ENCODE data around the gene TPI1. TPM values are rescaled to one million over a fixed set of nuclear protein-coding genes. Genes with fewer than 3 reads are reported as not detected.

Gene TPI1
- polyA plus RNA-seq, 3 donors = 446 to 839 (median 764) TPM

GRCh38 chr12:6883252-6883651, 15.9 kb downstream of the TPI1 start:
- Histone ChIP-seq H3K9me3 (replicated peaks in 1 of 2; ENCODE audit: control insufficient read depth in 1 of 2, insufficient read depth in 1 of 2, low read length in 2 of 2) (no peaks in the 10 kb centered on the region), H2AFZ (ENCODE audit: insufficient read depth, low read depth, low read length, poor library complexity, severe bottlenecking) (no peak overlapping the region), H3K27me3 (ENCODE audit: control insufficient read depth in 2 of 2, insufficient read depth in 2 of 2, low read length in 2 of 2) (no peaks in the 10 kb centered on the region), H3K4me1 (ENCODE audit: control insufficient read depth in 1 of 2, insufficient read depth in 2 of 2, low read length in 2 of 2) (peaks cover 27 to 31% of the 10 kb centered on the region in 2 donors), H3K79me2 (ENCODE audit: insufficient read depth, low read length) (peaks cover 2% of the 10 kb centered on the region), H3K27ac (ENCODE audit: low read depth in 1 of 2, low read length in 2 of 2) (no peak overlapping the region), H3K4me3 (replicated peaks in 1 of 3; ENCODE audit: low read depth in 2 of 3, low read length in 3 of 3) (no peak overlapping the region), H3K36me3 (replicated peaks in 1 of 2; ENCODE audit: control insufficient read depth in 1 of 2, insufficient read depth in 2 of 2, low read length in 2 of 2) (peaks cover 13 to 33% of the 10 kb centered on the region in 2 donors), H3K9ac (ENCODE audit: insufficient read depth, low read length, poor library complexity, severe bottlenecking) (no peak overlapping the region), H4K20me1 (ENCODE audit: insufficient read depth, low read length) (no peaks in the 10 kb centered on the region), H3K4me2 (replicated peaks; ENCODE audit: extremely low read depth, low read length, poor library complexity, severe bottlenecking) (no peak overlapping the region)
- Mint-ChIP-seq H3K36me3 (peaks cover 28 to 31% of the 10 kb centered on the region in 2 donors), H3K27ac (no peak overlapping the region), H3K27me3 (ENCODE audit: low read depth in 3 of 3) (peaks cover 0 to 1% (median 0%) of the 10 kb centered on the region in 3 donors), H3K4me1 (peaks cover 24% of the 10 kb centered on the region), H3K4me3 (no peak overlapping the region), H3K9me3 (no peaks in the 10 kb centered on the region)
- no peak for DNase-seq
- intact Hi-C loops (cut with micrococcal nuclease) = no loop called here
- no peak for TF ChIP-seq CTCF (IDR thresholded peaks at IDR 0.05)
- 98% methylated on average over 4 of the region's 5 CpGs for WGBS (ENCODE audit: insufficient coverage)

GRCh38 chr12:6883683-6884082, 16.4 kb downstream of the TPI1 start:
- peaks cover 28 to 31% of the 10 kb centered on the region in 2 donors for H3K36me3 Mint-ChIP-seq
- H3K27me3 ChIP-seq (ENCODE audit: control insufficient read depth in 2 of 2, insufficient read depth in 2 of 2, low read length in 2 of 2) = no peaks in the 10 kb centered on the region
- H2AFZ ChIP-seq (ENCODE audit: insufficient read depth, low read depth, low read length, poor library complexity, severe bottlenecking) = no peak overlapping the region
- H3K79me2 ChIP-seq (ENCODE audit: insufficient read depth, low read length) = peaks cover 4% of the 10 kb centered on the region
- intact Hi-C loops (cut with micrococcal nuclease) = no loop called here
- peaks cover 28 to 33% of the 10 kb centered on the region in 2 donors for H3K4me1 ChIP-seq (ENCODE audit: control insufficient read depth in 1 of 2, insufficient read depth in 2 of 2, low read length in 2 of 2)
- no peaks in the 10 kb centered on the region for H3K9me3 Mint-ChIP-seq
- no peak overlapping the region for H3K4me3 ChIP-seq (replicated peaks in 1 of 3; ENCODE audit: low read depth in 2 of 3, low read length in 3 of 3)
- H3K27ac ChIP-seq (ENCODE audit: low read depth in 1 of 2, low read length in 2 of 2) = no peak overlapping the region
- H3K9ac ChIP-seq (ENCODE audit: insufficient read depth, low read length, poor library complexity, severe bottlenecking) = no peak overlapping the region
- peak overlapping the region in 2 of 7 donors; percentile 54 to 70 for H3K27ac Mint-ChIP-seq
- no peak overlapping the region for H3K4me3 Mint-ChIP-seq
- no peak overlapping the region for H3K4me2 ChIP-seq (replicated peaks; ENCODE audit: extremely low read depth, low read length, poor library complexity, severe bottlenecking)
- DNase-seq = no peak
- TF ChIP-seq CTCF (IDR thresholded peaks at IDR 0.05) = no peak
- peaks cover 0 to 1% (median 0%) of the 10 kb centered on the region in 3 donors for H3K27me3 Mint-ChIP-seq (ENCODE audit: low read depth in 3 of 3)
- H3K9me3 ChIP-seq (replicated peaks in 1 of 2; ENCODE audit: control insufficient read depth in 1 of 2, insufficient read depth in 1 of 2, low read length in 2 of 2) = no peaks in the 10 kb centered on the region
- peaks cover 28% of the 10 kb centered on the region for H3K4me1 Mint-ChIP-seq
- H4K20me1 ChIP-seq (ENCODE audit: insufficient read depth, low read length) = no peaks in the 10 kb centered on the region
- WGBS (ENCODE audit: insufficient coverage) = over 99% methylated on average over 11 of the region's 11 CpGs
- peaks cover 13 to 33% of the 10 kb centered on the region in 2 donors for H3K36me3 ChIP-seq (replicated peaks in 1 of 2; ENCODE audit: control insufficient read depth in 1 of 2, insufficient read depth in 2 of 2, low read length in 2 of 2)

Measured in CD14-positive monocyte (primary cell).